ENCODE data around the gene CD82. TPM values are rescaled to one million over a fixed set of nuclear protein-coding genes. Genes with fewer than 3 reads are reported as not detected.
"Not testable (repeated sequence)": the region's sequence is repeated elsewhere in the genome, so short reads cannot be mapped to it uniquely, and the experiment has no call there.

CD82 gene
- polyA plus RNA-seq, 4 donors: 5.1 to 24.8 (median 16.9) TPM

GRCh38 chr11:44627911-44628729 is 62.7 kb downstream of the CD82 start:
- DNase-seq (ENCODE audit: low read depth in 4 of 4, low spot score in 3 of 4): no peak

GRCh38 chr11:44628730-44629700 is 63.6 kb downstream of the CD82 start:
- DNase-seq (ENCODE audit: low read depth in 4 of 4, low spot score in 3 of 4): no peak

GRCh38 chr11:44629732-44630345 is 64.4 kb downstream of the CD82 start:
- no peak for DNase-seq (ENCODE audit: low read depth in 4 of 4, low spot score in 3 of 4)

- no peak for DNase-seq (ENCODE audit: low read depth in 4 of 4, low spot score in 3 of 4)
These were observed 65.2 kb downstream of the CD82 start for GRCh38 chr11:44630511-44631210.

- no peak for DNase-seq (ENCODE audit: low read depth in 4 of 4, low spot score in 3 of 4)
These were observed 66.4 kb downstream of the CD82 start for GRCh38 chr11:44631831-44632230.

GRCh38 chr11:44632466-44633123 is 67.1 kb downstream of the CD82 start:
- DNase-seq (ENCODE audit: low read depth in 4 of 4, low spot score in 3 of 4): no peak

- DNase-seq (ENCODE audit: low read depth in 4 of 4, low spot score in 3 of 4): no peak
These were observed 68.2 kb downstream of the CD82 start for GRCh38 chr11:44633641-44634040.

- peak; percentile 50 to 78 (median 72) for DNase-seq (ENCODE audit: low read depth in 4 of 4, low spot score in 3 of 4)
These were observed 69.2 kb downstream of the CD82 start for GRCh38 chr11:44634401-44635281.

GRCh38 chr11:44637487-44637886 is 72.0 kb downstream of the CD82 start:
- DNase-seq (ENCODE audit: low read depth in 4 of 4, low spot score in 3 of 4): no peak

- DNase-seq (ENCODE audit: low read depth in 4 of 4, low spot score in 3 of 4): no peak
These were observed 72.6 kb downstream of the CD82 start for GRCh38 chr11:44638032-44638431.

GRCh38 chr11:44643217-44643616 is 77.8 kb downstream of the CD82 start:
- DNase-seq (ENCODE audit: low read depth in 4 of 4, low spot score in 3 of 4): no peak

- no peak for DNase-seq (ENCODE audit: low read depth in 4 of 4, low spot score in 3 of 4)
These were observed 80.4 kb downstream of the CD82 start for GRCh38 chr11:44645827-44646226.

- DNase-seq (ENCODE audit: low read depth in 4 of 4, low spot score in 3 of 4): not testable (repeated sequence)
These were observed 81.9 kb downstream of the CD82 start for GRCh38 chr11:44647255-44647955.

GRCh38 chr11:44648109-44648508 is 82.6 kb downstream of the CD82 start:
- DNase-seq (ENCODE audit: low read depth in 4 of 4, low spot score in 3 of 4): no peak

- DNase-seq (ENCODE audit: low read depth in 4 of 4, low spot score in 3 of 4): no peak
These were observed 86.2 kb downstream of the CD82 start for GRCh38 chr11:44651535-44652155.

- DNase-seq (ENCODE audit: low read depth in 4 of 4, low spot score in 3 of 4): no peak
These were observed 87.6 kb downstream of the CD82 start for GRCh38 chr11:44652901-44653644.

- no peak for DNase-seq (ENCODE audit: low read depth in 4 of 4, low spot score in 3 of 4)
These were observed 88.6 kb downstream of the CD82 start for GRCh38 chr11:44654057-44654456.

Measured in left renal pelvis (tissue), 4 donors.